K562 (cell line): ENCODE data around the gene C10orf105. TPM values are rescaled to one million over a fixed set of nuclear protein-coding genes. Genes with fewer than 3 reads are reported as not detected.

Experiments
- ATAC-seq: fragments of 200-7000 bp; cut with Tn5 transposase; 3 replicates; pipeline ENCODE4 v1.9.1; 2020; ENCODE audit warnings: moderate library complexity
- BruUV-seq: library from RNA; stranded (reverse); fragments of 400-500 nt; replicated peaks from 2 replicates; lab custom pipeline; 2021; lab: Mats Ljungman, UMichigan
- CTCF ChIA-PET: fragments of 300-600 bp; formaldehyde crosslinking; extraction: SDS; loops from one replicate; lab custom pipeline; 2021; ENCODE audit warnings: low intra/inter-chr PET ratio; lab: Yijun Ruan, JAX
- POLR2A ChIA-PET: fragments of 300-600, 350-650 bp; sonication (Branson Sonifier 250); formaldehyde crosslinking; extraction: SDS; loops from one replicate; lab custom pipeline; 2021; ENCODE audit warnings: antibody characterized with exemption, inconsistent platforms; lab: Yijun Ruan, JAX
- DNase-seq, 4 experiments: peaks; one replicate each; pipeline versions ENCODE4 v3.0.0 to v3.0.0-alpha.2; 2011 to 2018; ENCODE audit warnings: low spot score in 3 of 4, mixed read lengths in 3 of 4; ENCODE audit errors: extremely low read depth in 1 of 4
- FAIRE-seq: peaks from 2 replicates; lab custom pipeline; 2011; peaks lifted over from hg19 to GRCh38; lab: Jason Lieb, UNC
- H2AFZ ChIP-seq: 2 replicates; pipeline ENCODE4 v1.6.0; 2011; ENCODE audit warnings: low read depth, low read length, control low read depth, inconsistent platforms
- H3K27ac ChIP-seq: fragments of 200-600 bp; 3 replicates; pipeline ENCODE4 v1.8.0; 2011; ENCODE audit warnings: low read depth, mild to moderate bottlenecking, control low read depth, inconsistent platforms, low read length, moderate library complexity, mixed read lengths; ENCODE audit errors: extremely low read depth
- H3K27me3 ChIP-seq, 2 experiments: fragments of 300-600 bp in 1 of 2; 2 replicates in 1 of 2; 3 replicates in 1 of 2; pipeline versions ENCODE4 v1.6.0 to v1.8.0; 2011; ENCODE audit warnings: inconsistent platforms in 2 of 2, low read length in 2 of 2, mild to moderate bottlenecking in 1 of 2, mixed read lengths in 1 of 2, moderate library complexity in 1 of 2; ENCODE audit not compliant: control insufficient read depth in 2 of 2, insufficient read depth in 2 of 2
- H3K36me3 ChIP-seq: fragments of 300-600 bp; 3 replicates; pipeline ENCODE4 v1.8.0; 2011; ENCODE audit warnings: mild to moderate bottlenecking, low read length, inconsistent platforms; ENCODE audit not compliant: control insufficient read depth, insufficient read depth
- H3K4me1 ChIP-seq, 2 experiments: fragments of 200-600 bp in 1 of 2; replicated peaks in 1 of 2; 2 replicates in 1 of 2; 3 replicates in 1 of 2; pipeline versions ENCODE4 v1.5.1 to v1.8.0; 2011; ENCODE audit warnings: inconsistent platforms in 2 of 2, low read length in 2 of 2, mild to moderate bottlenecking in 1 of 2, mixed read lengths in 1 of 2, moderate library complexity in 1 of 2; ENCODE audit not compliant: control insufficient read depth in 2 of 2, insufficient read depth in 2 of 2
- H3K4me2 ChIP-seq: 2 replicates; pipeline ENCODE4 v1.6.1; 2011; ENCODE audit warnings: low read length, control low read depth, inconsistent platforms, mixed read lengths; ENCODE audit not compliant: insufficient read depth
- H3K4me3 ChIP-seq: fragments of 200-600 bp; sonication (generic), shearing (Covaris generic); 2 replicates; pipeline ENCODE4 v1.5.1; 2016; ENCODE audit warnings: control low read depth, inconsistent platforms
- H3K79me2 ChIP-seq: fragments of 200-600 bp; 3 replicates; pipeline ENCODE4 v1.8.0; 2011; ENCODE audit warnings: low read length, inconsistent platforms; ENCODE audit not compliant: control insufficient read depth, insufficient read depth
- H3K9ac ChIP-seq, 2 experiments: 2 replicates each; pipeline versions ENCODE4 v1.6.0 to v1.6.1; 2011; ENCODE audit warnings: low read depth in 2 of 2, low read length in 2 of 2, control low read depth in 1 of 2, inconsistent platforms in 1 of 2, mild to moderate bottlenecking in 1 of 2, mixed read lengths in 1 of 2; ENCODE audit not compliant: insufficient read depth in 1 of 2
- H3K9me1 ChIP-seq: one replicate; pipeline ENCODE4 v1.6.0; 2011; ENCODE audit warnings: inconsistent platforms, mild to moderate bottlenecking, low read length, moderate library complexity; ENCODE audit not compliant: control insufficient read depth, insufficient read depth
- H3K9me3 ChIP-seq: replicated peaks from 2 replicates; pipeline ENCODE4 v1.5.1; 2011; ENCODE audit warnings: low read depth, low read length, inconsistent platforms; ENCODE audit not compliant: control insufficient read depth, insufficient read depth
- H4K20me1 ChIP-seq: replicated peaks from 2 replicates; pipeline ENCODE4 v1.6.1; 2011; ENCODE audit warnings: low read length, inconsistent platforms, mixed read lengths; ENCODE audit not compliant: control insufficient read depth, insufficient read depth
- BHLHE40 ChIP-seq: IDR thresholded peaks from 2 replicates; pipeline ENCODE4 v1.6.1; 2011; ENCODE audit warnings: low read length, improper control_type of control experiment
- CTBP1 ChIP-seq: fragments of 450-650 bp; IDR thresholded peaks from 2 replicates; pipeline ENCODE4 v1.6.1; 2016; ENCODE audit warnings: borderline replicate concordance
- FOXP4 ChIP-seq: sonication (generic); formaldehyde crosslinking; IDR thresholded peaks from 2 replicates; pipeline ENCODE4 v1.8.0; 2022; ENCODE audit warnings: mild to moderate bottlenecking, missing genetic modification reagents, borderline replicate concordance
- HMG20A ChIP-seq: fragments of 450-650 bp; formaldehyde crosslinking; conservative IDR thresholded peaks from 2 replicates; pipeline ENCODE4 v1.4.0; 2020; ENCODE audit warnings: mild to moderate bottlenecking, mixed read lengths
- JUN ChIP-seq, 2 experiments: sonication (generic) in 1 of 2; formaldehyde crosslinking in 1 of 2; IDR thresholded peaks; 2 replicates each; pipeline versions ENCODE4 v1.6.1 to v1.8.0; 2012 to 2022; ENCODE audit warnings: borderline replicate concordance in 2 of 2, mild to moderate bottlenecking in 2 of 2, improper control_type of control experiment in 1 of 2, low read depth in 1 of 2, low read length in 1 of 2, missing genetic modification reagents in 1 of 2
- KDM5B ChIP-seq: fragments of 200-600 bp; sonication (generic); IDR thresholded peaks from 2 replicates; pipeline ENCODE4 v1.6.1; 2012; ENCODE audit warnings: low read depth, mild to moderate bottlenecking, moderate library complexity, low read length, control low read depth, inconsistent platforms; ENCODE audit not compliant: insufficient replicate concordance
- MBD2 ChIP-seq: sonication (generic); IDR thresholded peaks from 2 replicates; pipeline ENCODE4 v1.6.1; 2016; ENCODE audit warnings: low read depth, borderline replicate concordance
- MED1 ChIP-seq: sonication (generic); formaldehyde crosslinking; IDR thresholded peaks from 2 replicates; pipeline ENCODE4 v1.8.1; 2023; ENCODE audit warnings: missing genetic modification reagents, borderline replicate concordance
- NELFE ChIP-seq: IDR thresholded peaks from 2 replicates; pipeline ENCODE4 v1.6.1; 2011; ENCODE audit warnings: mild to moderate bottlenecking; ENCODE audit not compliant: insufficient read depth, insufficient read length
- NR4A1 ChIP-seq, 2 experiments: fragments of 250-450 bp in 1 of 2; fragments of 450-650 bp in 1 of 2; sonication (Bioruptor Pico) in 1 of 2; IDR thresholded peaks; 2 replicates each; pipeline versions ENCODE4 v1.4.0 to v1.6.1; 2016 to 2020; ENCODE audit warnings: mild to moderate bottlenecking in 2 of 2, missing compliant biosample characterization in 1 of 2, missing genetic modification characterization in 1 of 2, moderate library complexity in 1 of 2
- RAD21 ChIP-seq, 2 experiments: fragments of 250-450 bp in 1 of 2; fragments of 450-650 bp in 1 of 2; sonication (Bioruptor Pico) in 1 of 2; formaldehyde crosslinking in 1 of 2; IDR thresholded peaks in 1 of 2; conservative IDR thresholded peaks in 1 of 2; 2 replicates each; pipeline versions ENCODE4 v1.4.0 to v1.8.0; 2020 to 2022; ENCODE audit warnings: mild to moderate bottlenecking in 2 of 2, moderate library complexity in 1 of 2
- SMC3 ChIP-seq: conservative IDR thresholded peaks from 2 replicates; pipeline ENCODE4 v1.6.1; 2011; ENCODE audit warnings: low read depth, low read length, improper control_type of control experiment; ENCODE audit not compliant: insufficient read depth
- TAF15 ChIP-seq: fragments of 200-400 bp; formaldehyde crosslinking; IDR thresholded peaks from 2 replicates; pipeline ENCODE4 v1.6.1; 2017; ENCODE audit warnings: mild to moderate bottlenecking, low read depth, low read length, moderate library complexity
- TFAP4 ChIP-seq: sonication (generic); formaldehyde crosslinking; IDR thresholded peaks from 2 replicates; pipeline ENCODE4 v1.8.0; 2022; ENCODE audit warnings: missing genetic modification reagents, mild to moderate bottlenecking, moderate library complexity, borderline replicate concordance
- THRAP3 ChIP-seq: fragments of 450-650 bp; IDR thresholded peaks from 2 replicates; pipeline ENCODE4 v1.6.1; 2016; ENCODE audit warnings: mild to moderate bottlenecking, inconsistent platforms, borderline replicate concordance
- ZNF589 ChIP-seq: fragments of 200-800 bp; sonication (Bioruptor generic); IDR thresholded peaks from 2 replicates; pipeline ENCODE4 v1.6.1; 2016; ENCODE audit warnings: low read depth, missing genetic modification characterization, missing compliant biosample characterization
- ZNF780A ChIP-seq: fragments of 250-450 bp; sonication (Bioruptor Pico); IDR thresholded peaks from 2 replicates; pipeline ENCODE4 v1.5.0; 2021; ENCODE audit warnings: mild to moderate bottlenecking
- WGBS: fragments of 100-300 bp; shearing (Covaris generic); methylation state at CpG from one replicate; pipeline ENCODE4 v1.1.6; 2016; ENCODE audit warnings: low coverage, mixed read lengths; ENCODE audit not compliant: insufficient coverage; ENCODE audit errors: missing lambda C conversion rate; 5-methylcytosine and 5-hydroxymethylcytosine counted together
- in situ Hi-C: fragments of 300-500 bp; cut with MboI; formaldehyde crosslinking; loops from 4 replicates; pipeline ENCODE4 v1.15.0; 2018; ENCODE audit warnings: inconsistent platforms, mixed read lengths
- intact Hi-C: fragments of 100-400 bp; cut with micrococcal nuclease; formaldehyde crosslinking; loops from 2 replicates; pipeline ENCODE4 v1.14.2; 2022
- polyA plus RNA-seq, 8 experiments: library from polyadenylated mRNA; depleted of rRNA in 4 of 8; stranded (reverse) in 5 of 8; unstranded in 3 of 8; fragments of >200 nt; fragmentation: Nextera tagmentation in 2 of 8; fragmentation: Illumina TruSeq in 1 of 8; extraction: Ambion mirVana in 2 of 8; extraction: Trizol in 1 of 8; gene quantifications; 2 replicates each; pipeline versions ENCODE4 v1.2.1 to v1.2.3, GENCODE V29; 2011 to 2014; ENCODE audit warnings: inconsistent platforms in 1 of 8, missing spikeins in 1 of 8
- total RNA-seq, 7 experiments: library from RNA; depleted of rRNA in 6 of 7; stranded (reverse); fragments of >200 nt in 6 of 7; fragmentation: Illumina TruSeq in 2 of 7; extraction: Trizol in 2 of 7; gene quantifications; 2 replicates each; pipeline versions ENCODE4 v1.2.1 to v1.2.3, GENCODE V29; 2011 to 2021; ENCODE audit warnings: low replicate concordance in 1 of 7

C10orf105 gene
- total and polyA plus RNA-seq, 9 of the 15 experiments (the other 6 are each of a cell fraction or from before 2014, with no cell fraction given), result 0.03 to 0.25 (median 0.04) TPM; not detected in 3

GRCh38 chr10:71761541-71762113 is 42.0 kb upstream of the C10orf105 start:
- Histone ChIP-seq H4K20me1 (no peaks in the 10 kb centered on the region; the same call in 1 of the 2 replicates), H3K4me2 (no peak overlapping the region), H3K27ac (no peak overlapping the region), H3K4me3 (no peak overlapping the region), H2AFZ (no peak overlapping the region), H3K27me3 (peaks cover 0 to 13% of the 10 kb centered on the region in 2 experiments; a peak in 2 of 5 replicates), H3K9me3 (no peaks in the 10 kb centered on the region), H3K9ac (no peak overlapping the region), H3K9me1 (no peaks in the 10 kb centered on the region), H3K4me1 (peaks cover 8 to 28% of the 10 kb centered on the region in 2 experiments; a peak in 4 of 5 replicates), H3K36me3 (no peaks in the 10 kb centered on the region), H3K79me2 (no peaks in the 10 kb centered on the region)
- 57% methylated on average over 26 of the region's 26 CpGs for WGBS
- ChIA-PET POLR2A (interaction anchor here (0.5 kb wide), 1 partner anchor 353 kb away, joined by 3 read pairs; no protein-coding TSS in a partner anchor), CTCF (interaction anchor here (1.3 kb wide), 1 partner anchor 135 kb away, joined by 7 read pairs; no protein-coding TSS in a partner anchor)
- no peak for FAIRE-seq
- intact Hi-C loops (no loop called here), in situ Hi-C loops (no loop called here)
- DNase-seq, result peak in 3 of 4 experiments; percentile 29 to 38 (median 37)
- ATAC-seq, result peak; percentile 80
- no TSS peak for BruUV-seq
- 0 out of 2 replicates have a peak, but pooled peaks have one; percentile 4 for TF ChIP-seq MED1 (CRISPR knock-in tag)
- peak; percentile 57 for TF ChIP-seq SMC3
- TF ChIP-seq RAD21 (CRISPR knock-in tag; conservative IDR thresholded peaks at IDR 0.05 in 1 of 2, IDR thresholded peaks at IDR 0.05 in 1 of 2), result peak in 1 of 2 experiments; percentile 52; a peak in 3 of 4 replicates
- no peak for TF ChIP-seq ZNF589 (CRISPR knock-in tag)
- no peak for TF ChIP-seq ZNF780A
- TF ChIP-seq TFAP4 (CRISPR knock-in tag), result peak; percentile 28; the same call in 1 of the 2 replicates
- TF ChIP-seq NR4A1 (CRISPR knock-in tag; IDR thresholded peaks at IDR 0.05), result no peak
- no peak for TF ChIP-seq NR4A1 (tag; IDR thresholded peaks at IDR 0.05)
- TF ChIP-seq FOXP4, result no peak
- no peak for TF ChIP-seq TAF15
- no peak for TF ChIP-seq KDM5B
- no peak for TF ChIP-seq JUN (IDR thresholded peaks at IDR 0.05; ENCODE audit: borderline replicate concordance, low read depth, low read length)
- 0 out of 2 replicates have a peak, but pooled peaks have one; percentile 72 for TF ChIP-seq JUN (CRISPR knock-in tag; IDR thresholded peaks at IDR 0.05; ENCODE audit: borderline replicate concordance)
- TF ChIP-seq HMG20A (CRISPR knock-in tag), result no peak
- peak; percentile 72; the same call in 1 of the 2 replicates for TF ChIP-seq CTBP1
- no peak for TF ChIP-seq THRAP3
- no peak for TF ChIP-seq MBD2
- TF ChIP-seq NELFE, result no peak
- peak; percentile 78 for TF ChIP-seq BHLHE40
